H9 (cell line): ENCODE measurements around the gene SH3BP5. TPM values are rescaled to one million over a fixed set of nuclear protein-coding genes. Genes with fewer than 3 reads are reported as not detected.

ENCODE experiments used
- DNase-seq: peaks from one replicate; pipeline ENCODE4 v3.0.0-alpha.2; 2017
- H2AFZ ChIP-seq: one replicate; pipeline ENCODE4 v1.6.1; 2013; ENCODE audit warnings: mild to moderate bottlenecking, low read length, control low read depth, moderate library complexity
- H2AK5ac ChIP-seq: 2 replicates; pipeline ENCODE4 v1.6.1; 2013; ENCODE audit warnings: low read length, control low read depth, mixed read lengths; ENCODE audit not compliant: insufficient read length
- H2BK120ac ChIP-seq: one replicate; pipeline ENCODE4 v1.6.1; 2013; ENCODE audit warnings: low read depth, mild to moderate bottlenecking, low read length, control low read depth, inconsistent platforms; ENCODE audit not compliant: poor library complexity, severe bottlenecking
- H2BK12ac ChIP-seq: 2 replicates; pipeline ENCODE4 v1.6.1; 2013; ENCODE audit warnings: low read length, control low read depth, mixed read lengths, low read depth; ENCODE audit not compliant: insufficient read length
- H2BK15ac ChIP-seq: 2 replicates; pipeline ENCODE4 v1.6.1; 2013; ENCODE audit warnings: low read depth, low read length, control low read depth
- H2BK20ac ChIP-seq: one replicate; pipeline ENCODE4 v1.6.1; 2013; ENCODE audit warnings: low read depth, mild to moderate bottlenecking, low read length, control low read depth, inconsistent platforms; ENCODE audit not compliant: poor library complexity, severe bottlenecking
- H2BK5ac ChIP-seq: 2 replicates; pipeline ENCODE4 v1.6.1; 2013; ENCODE audit warnings: low read length, control low read depth, mixed read lengths; ENCODE audit not compliant: insufficient read length
- H3K14ac ChIP-seq: 2 replicates; pipeline ENCODE4 v1.6.1; 2013; ENCODE audit warnings: low read length, control low read depth; ENCODE audit not compliant: insufficient read depth
- H3K18ac ChIP-seq: 2 replicates; pipeline ENCODE4 v1.6.1; 2013; ENCODE audit warnings: low read depth, mild to moderate bottlenecking, mixed read lengths, low read length, control low read depth; ENCODE audit not compliant: insufficient read length
- H3K23ac ChIP-seq: 2 replicates; pipeline ENCODE4 v1.6.1; 2013; ENCODE audit warnings: low read length, control low read depth, mixed read lengths, low read depth; ENCODE audit not compliant: insufficient read length
- H3K23me2 ChIP-seq: 2 replicates; pipeline ENCODE4 v1.6.1; 2013; ENCODE audit warnings: low read depth, mild to moderate bottlenecking, mixed read lengths, low read length, control low read depth; ENCODE audit not compliant: insufficient read length, poor library complexity, severe bottlenecking
- H3K27ac ChIP-seq: 2 replicates; pipeline ENCODE4 v1.5.1; 2013; ENCODE audit warnings: low read length, control low read depth, mixed read lengths, low read depth; ENCODE audit not compliant: insufficient read length
- H3K27me3 ChIP-seq: 2 replicates; pipeline ENCODE4 v1.6.1; 2013; ENCODE audit warnings: low read length, control low read depth, inconsistent platforms; ENCODE audit not compliant: insufficient read depth
- H3K4ac ChIP-seq: 2 replicates; pipeline ENCODE4 v1.6.1; 2013; ENCODE audit warnings: low read depth, mild to moderate bottlenecking, control low read depth, inconsistent platforms, low read length, moderate library complexity
- H3K4me1 ChIP-seq: 2 replicates; pipeline ENCODE4 v1.6.1; 2013; ENCODE audit warnings: low read length, control low read depth, inconsistent platforms; ENCODE audit not compliant: insufficient read depth
- H3K4me2 ChIP-seq: 2 replicates; pipeline ENCODE4 v1.6.1; 2013; ENCODE audit warnings: low read length, control low read depth, mixed read lengths; ENCODE audit not compliant: insufficient read length, insufficient read depth
- H3K56ac ChIP-seq: 2 replicates; pipeline ENCODE4 v1.6.1; 2013; ENCODE audit warnings: low read depth, mild to moderate bottlenecking, mixed read lengths, low read length, control low read depth; ENCODE audit not compliant: insufficient read length
- H3K79me1 ChIP-seq: 2 replicates; pipeline ENCODE4 v1.6.1; 2013; ENCODE audit warnings: low read depth, mild to moderate bottlenecking, moderate library complexity, low read length, control low read depth, inconsistent platforms; ENCODE audit not compliant: insufficient read depth, poor library complexity, severe bottlenecking
- H3K79me2 ChIP-seq: 2 replicates; pipeline ENCODE4 v1.6.1; 2013; ENCODE audit warnings: low read length, control low read depth, inconsistent platforms; ENCODE audit not compliant: insufficient read depth
- H3K9ac ChIP-seq: 2 replicates; pipeline ENCODE4 v1.6.1; 2013; ENCODE audit warnings: low read length, control low read depth, mixed read lengths; ENCODE audit not compliant: insufficient read length; ENCODE audit errors: extremely low read depth
- H3K9me3 ChIP-seq: one replicate; pipeline ENCODE4 v1.6.1; 2013; ENCODE audit warnings: low read depth, low read length, inconsistent platforms; ENCODE audit not compliant: control insufficient read depth
- H3T11ph ChIP-seq: one replicate; pipeline ENCODE4 v1.6.1; 2013; ENCODE audit warnings: mild to moderate bottlenecking, low read length, control low read depth, inconsistent platforms
- H4K20me1 ChIP-seq: one replicate; pipeline ENCODE4 v1.6.1; 2013; ENCODE audit not compliant: control insufficient read depth, insufficient read length, insufficient read depth
- H4K5ac ChIP-seq: 2 replicates; pipeline ENCODE4 v1.6.1; 2013; ENCODE audit warnings: low read depth, mild to moderate bottlenecking, mixed read lengths, low read length, control low read depth; ENCODE audit not compliant: insufficient read length
- H4K8ac ChIP-seq: replicated peaks from 2 replicates; pipeline ENCODE4 v1.6.1; 2013; ENCODE audit warnings: low read length, control low read depth, mixed read lengths, low read depth; ENCODE audit not compliant: insufficient read length
- H4K91ac ChIP-seq: 2 replicates; pipeline ENCODE4 v1.6.1; 2013; ENCODE audit warnings: low read depth, mild to moderate bottlenecking, moderate library complexity, mixed read lengths, low read length, control low read depth; ENCODE audit not compliant: insufficient read length
- H3K27ac Mint-ChIP-seq, 3 experiments: 2 replicates in 2 of 3; 3 replicates in 1 of 3; pipeline ENCODE4 v1.8.0; 2020 to 2021; ENCODE audit warnings: mixed read lengths in 3 of 3, mild to moderate bottlenecking in 1 of 3, moderate library complexity in 1 of 3
- H3K27me3 Mint-ChIP-seq: 2 replicates; pipeline ENCODE4 v1.8.0; 2021; ENCODE audit warnings: low read depth, mild to moderate bottlenecking, moderate library complexity, mixed read lengths
- H3K36me3 Mint-ChIP-seq, 3 experiments: 2 replicates in 2 of 3; 3 replicates in 1 of 3; pipeline ENCODE4 v1.8.0; 2020 to 2021; ENCODE audit warnings: low read depth in 3 of 3, mixed read lengths in 3 of 3; ENCODE audit not compliant: insufficient read depth in 1 of 3
- H3K4me1 Mint-ChIP-seq, 2 experiments: 2 replicates each; pipeline ENCODE4 v1.8.0; 2020; ENCODE audit warnings: mixed read lengths in 2 of 2
- H3K4me3 Mint-ChIP-seq, 2 experiments: 2 replicates in 1 of 2; 3 replicates in 1 of 2; pipeline ENCODE4 v1.8.0; 2020 to 2021; ENCODE audit warnings: mild to moderate bottlenecking in 2 of 2, mixed read lengths in 2 of 2, moderate library complexity in 1 of 2
- H3K9me3 Mint-ChIP-seq, 2 experiments: 2 replicates in 1 of 2; 3 replicates in 1 of 2; pipeline ENCODE4 v1.8.0; 2020; ENCODE audit warnings: mild to moderate bottlenecking in 2 of 2, mixed read lengths in 2 of 2, moderate library complexity in 1 of 2
- CTCF ChIP-seq: fragments of 200-600 bp; sonication (generic); conservative IDR thresholded peaks from 3 replicates; pipeline ENCODE4 v1.8.0; 2021; ENCODE audit warnings: antibody characterized with exemption, mild to moderate bottlenecking
- WGBS: extraction: QIAGEN DNeasy Blood & Tissue Kit; methylation state at CpG from one replicate; pipeline ENCODE4 v1.1.7; 2013; ENCODE audit warnings: missing lambda C conversion rate, low lambda C conversion rate, mixed read lengths; ENCODE audit not compliant: insufficient read length; ENCODE audit errors: extremely low coverage; 5-methylcytosine and 5-hydroxymethylcytosine counted together
- total RNA-seq: library from RNA; stranded (reverse); gene quantifications from 2 replicates; pipeline ENCODE4 v1.2.1, GENCODE V29; 2021

Gene SH3BP5
- total RNA-seq, 1 experiment from 2014 or later = 6.8 TPM

- Histone ChIP-seq H2AFZ (no peak overlapping the region), H3K79me1 (no peaks in the 10 kb centered on the region), H3K4ac (no peak overlapping the region), H2BK5ac (no peak overlapping the region), H2BK20ac (no peak overlapping the region), H3T11ph (no peak overlapping the region), H2BK15ac (no peak overlapping the region), H4K91ac (no peak overlapping the region), H3K79me2 (no peaks in the 10 kb centered on the region), H3K9ac (no peak overlapping the region), H3K4me1 (no peaks in the 10 kb centered on the region), H4K5ac (no peak overlapping the region), H3K9me3 (no peaks in the 10 kb centered on the region), H3K4me2 (no peak overlapping the region), H2BK12ac (no peak overlapping the region), H3K27ac (no peak overlapping the region), H3K23ac (no peak overlapping the region), H2AK5ac (no peak overlapping the region), H3K56ac (no peak overlapping the region), H3K23me2 (no peaks in the 10 kb centered on the region), H4K8ac (no peak overlapping the region), H3K27me3 (no peaks in the 10 kb centered on the region), H4K20me1 (no peaks in the 10 kb centered on the region), H3K14ac (no peak overlapping the region), H3K18ac (no peak overlapping the region), H2BK120ac (no peak overlapping the region)
- no peak for TF ChIP-seq CTCF
- WGBS = no CpG with 5 or more reads among the region's 5 CpGs
- H3K27me3 Mint-ChIP-seq = no peaks in the 10 kb centered on the region
- H3K4me1 Mint-ChIP-seq = no peaks in the 10 kb centered on the region
- no peaks in the 10 kb centered on the region for H3K9me3 Mint-ChIP-seq
- DNase-seq = no peak
- no peak overlapping the region for H3K27ac Mint-ChIP-seq
- H3K4me3 Mint-ChIP-seq = no peak overlapping the region
- peaks cover 4 to 54% (median 17%) of the 10 kb centered on the region in 3 experiments; a peak in 5 of 7 replicates for H3K36me3 Mint-ChIP-seq
Measured at GRCh38 chr3:15243822-15244482, 88.4 kb downstream of the SH3BP5 start.
